ENCODE results near the gene OASL.

DNA sequence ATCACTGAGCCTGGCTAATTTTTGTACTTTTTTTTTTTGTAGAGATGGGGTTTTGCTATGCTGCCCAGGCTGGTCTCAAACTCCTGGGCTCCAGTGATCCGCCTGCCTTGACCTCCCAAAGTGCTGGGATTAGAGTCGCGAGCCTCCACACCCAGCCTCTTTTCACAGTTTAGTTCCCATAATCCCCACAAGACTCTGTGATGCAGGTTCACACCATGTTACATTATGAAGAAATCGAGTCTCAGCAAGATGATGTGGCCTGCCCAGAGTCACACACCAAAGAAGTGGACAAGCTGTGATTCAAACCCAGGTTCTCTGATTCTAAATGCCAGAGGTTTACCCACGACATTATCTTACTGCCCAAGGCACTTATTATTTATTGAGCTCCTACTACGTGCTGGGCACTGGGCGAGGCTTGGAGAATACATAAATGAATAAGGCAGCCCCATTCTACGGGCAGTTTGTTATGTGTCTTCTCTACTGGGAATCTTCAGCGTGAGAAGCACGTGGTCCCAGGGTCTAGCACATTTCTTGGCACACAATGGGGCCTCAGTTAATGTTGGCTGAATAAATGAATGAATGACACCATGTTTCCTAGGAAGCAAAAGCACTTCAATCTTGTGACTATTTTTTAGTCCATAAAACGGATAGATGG is 23.5 kb upstream of the OASL start:
- TF ChIP-seq POLR2A (IDR thresholded peaks at IDR 0.05; ENCODE audit: low read length) (no peak), GATA1 (IDR thresholded peaks at IDR 0.05; ENCODE audit: low read depth, low read length) (no peak)
